Ishikawa (cell line): ENCODE results near the gene PDK4.

Experiments
- CEBPB ChIP-seq: IDR thresholded peaks from 2 replicates; pipeline ENCODE4 v1.6.1; 2012
- CREB1 ChIP-seq: IDR thresholded peaks from 2 replicates; pipeline ENCODE4 v1.6.1; 2012; ENCODE audit warnings: low read depth
- EGR1 ChIP-seq: IDR thresholded peaks from 2 replicates; pipeline ENCODE4 v1.6.1; 2012
- EP300 ChIP-seq: IDR thresholded peaks from 2 replicates; pipeline ENCODE4 v1.6.1; 2012; ENCODE audit warnings: borderline replicate concordance
- FOXM1 ChIP-seq: IDR thresholded peaks from 2 replicates; pipeline ENCODE4 v1.6.1; 2012; ENCODE audit warnings: low read depth, borderline replicate concordance
- NFIC ChIP-seq: IDR thresholded peaks from 2 replicates; pipeline ENCODE4 v1.6.1; 2012
- RAD21 ChIP-seq: IDR thresholded peaks from 2 replicates; pipeline ENCODE4 v1.6.1; 2012; ENCODE audit warnings: low read depth
- TAF1 ChIP-seq: IDR thresholded peaks from 2 replicates; pipeline ENCODE4 v1.6.1; 2012; ENCODE audit warnings: low read depth, mild to moderate bottlenecking
- TCF12 ChIP-seq: IDR thresholded peaks from 2 replicates; pipeline ENCODE4 v1.6.1; 2012; ENCODE audit warnings: low read depth
- TEAD4 ChIP-seq: IDR thresholded peaks from 2 replicates; pipeline ENCODE4 v1.6.1; 2012
- YY1 ChIP-seq: IDR thresholded peaks from 2 replicates; pipeline ENCODE4 v1.6.1; 2012; ENCODE audit warnings: low read depth
- ZBTB7A ChIP-seq: IDR thresholded peaks from 2 replicates; pipeline ENCODE4 v1.6.1; 2012; ENCODE audit warnings: low read depth
- TF ChIP-seq, protein P1 (sequence below): IDR thresholded peaks from 2 replicates; pipeline ENCODE4 v1.6.1; 2012; ENCODE audit warnings: low read depth, mild to moderate bottlenecking
- TF ChIP-seq, protein P2 (sequence below): IDR thresholded peaks from 2 replicates; pipeline ENCODE4 v1.6.1; 2012
- TF ChIP-seq, protein P3 (sequence below): IDR thresholded peaks from 2 replicates; pipeline ENCODE4 v1.6.1; 2012

The PDK4 gene

DNA sequence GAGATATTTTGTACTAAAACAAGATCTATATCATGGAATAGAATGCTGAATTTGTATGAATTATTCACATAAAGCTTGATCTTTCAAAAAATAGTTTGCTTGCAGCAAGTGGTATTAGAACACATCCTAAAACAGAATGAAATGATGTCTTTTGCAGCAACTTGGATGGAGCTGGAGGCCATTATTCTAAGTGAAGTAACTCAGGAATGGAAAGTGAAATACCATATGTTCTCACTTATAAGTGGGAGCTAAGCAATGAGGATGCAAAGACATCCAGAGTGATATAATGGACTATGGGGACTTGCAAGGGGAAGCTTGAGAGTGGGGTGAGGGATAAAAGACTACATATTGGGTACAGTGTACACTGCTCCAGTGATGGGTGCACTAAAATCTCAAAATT lies 56.9 kb downstream of the PDK4 start:
- no peak for TF ChIP-seq YY1
- TF ChIP-seq RAD21 = no peak
- TF ChIP-seq, protein P1, sequence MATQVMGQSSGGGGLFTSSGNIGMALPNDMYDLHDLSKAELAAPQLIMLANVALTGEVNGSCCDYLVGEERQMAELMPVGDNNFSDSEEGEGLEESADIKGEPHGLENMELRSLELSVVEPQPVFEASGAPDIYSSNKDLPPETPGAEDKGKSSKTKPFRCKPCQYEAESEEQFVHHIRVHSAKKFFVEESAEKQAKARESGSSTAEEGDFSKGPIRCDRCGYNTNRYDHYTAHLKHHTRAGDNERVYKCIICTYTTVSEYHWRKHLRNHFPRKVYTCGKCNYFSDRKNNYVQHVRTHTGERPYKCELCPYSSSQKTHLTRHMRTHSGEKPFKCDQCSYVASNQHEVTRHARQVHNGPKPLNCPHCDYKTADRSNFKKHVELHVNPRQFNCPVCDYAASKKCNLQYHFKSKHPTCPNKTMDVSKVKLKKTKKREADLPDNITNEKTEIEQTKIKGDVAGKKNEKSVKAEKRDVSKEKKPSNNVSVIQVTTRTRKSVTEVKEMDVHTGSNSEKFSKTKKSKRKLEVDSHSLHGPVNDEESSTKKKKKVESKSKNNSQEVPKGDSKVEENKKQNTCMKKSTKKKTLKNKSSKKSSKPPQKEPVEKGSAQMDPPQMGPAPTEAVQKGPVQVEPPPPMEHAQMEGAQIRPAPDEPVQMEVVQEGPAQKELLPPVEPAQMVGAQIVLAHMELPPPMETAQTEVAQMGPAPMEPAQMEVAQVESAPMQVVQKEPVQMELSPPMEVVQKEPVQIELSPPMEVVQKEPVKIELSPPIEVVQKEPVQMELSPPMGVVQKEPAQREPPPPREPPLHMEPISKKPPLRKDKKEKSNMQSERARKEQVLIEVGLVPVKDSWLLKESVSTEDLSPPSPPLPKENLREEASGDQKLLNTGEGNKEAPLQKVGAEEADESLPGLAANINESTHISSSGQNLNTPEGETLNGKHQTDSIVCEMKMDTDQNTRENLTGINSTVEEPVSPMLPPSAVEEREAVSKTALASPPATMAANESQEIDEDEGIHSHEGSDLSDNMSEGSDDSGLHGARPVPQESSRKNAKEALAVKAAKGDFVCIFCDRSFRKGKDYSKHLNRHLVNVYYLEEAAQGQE = no peak
- no peak for TF ChIP-seq ZBTB7A
- TF ChIP-seq, protein P2, sequence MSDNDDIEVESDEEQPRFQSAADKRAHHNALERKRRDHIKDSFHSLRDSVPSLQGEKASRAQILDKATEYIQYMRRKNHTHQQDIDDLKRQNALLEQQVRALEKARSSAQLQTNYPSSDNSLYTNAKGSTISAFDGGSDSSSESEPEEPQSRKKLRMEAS = no peak
- TF ChIP-seq TCF12 = no peak
- TF ChIP-seq NFIC = no peak
- TF ChIP-seq, protein P3, sequence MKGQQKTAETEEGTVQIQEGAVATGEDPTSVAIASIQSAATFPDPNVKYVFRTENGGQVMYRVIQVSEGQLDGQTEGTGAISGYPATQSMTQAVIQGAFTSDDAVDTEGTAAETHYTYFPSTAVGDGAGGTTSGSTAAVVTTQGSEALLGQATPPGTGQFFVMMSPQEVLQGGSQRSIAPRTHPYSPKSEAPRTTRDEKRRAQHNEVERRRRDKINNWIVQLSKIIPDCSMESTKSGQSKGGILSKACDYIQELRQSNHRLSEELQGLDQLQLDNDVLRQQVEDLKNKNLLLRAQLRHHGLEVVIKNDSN = no peak
- TF ChIP-seq CEBPB = no peak
- no peak for TF ChIP-seq TEAD4
- no peak for TF ChIP-seq FOXM1
- TF ChIP-seq EP300 = no peak
- no peak for TF ChIP-seq TAF1
- no peak for TF ChIP-seq EGR1
- TF ChIP-seq CREB1 = no peak

DNA sequence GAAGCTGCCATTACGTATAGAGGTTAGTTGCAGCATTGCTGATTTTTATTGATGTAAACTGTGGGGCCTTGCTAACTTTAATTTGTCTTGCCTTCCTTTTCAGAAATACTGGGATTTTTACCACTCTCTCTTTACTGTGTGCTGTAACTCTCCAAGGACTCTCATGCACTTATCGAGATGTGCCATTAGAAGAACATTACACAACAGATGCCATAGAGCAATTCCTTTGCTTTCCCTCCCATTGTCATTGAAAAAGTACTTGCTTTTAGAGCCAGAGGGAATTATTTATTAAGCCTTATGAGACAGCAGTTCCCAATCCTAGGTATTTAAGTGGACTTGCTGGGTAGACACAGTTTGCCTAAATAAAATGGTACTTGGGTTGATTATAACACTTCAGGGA lies 58.8 kb downstream of the PDK4 start:
- TF ChIP-seq TEAD4 (no peak), CEBPB (no peak)

DNA sequence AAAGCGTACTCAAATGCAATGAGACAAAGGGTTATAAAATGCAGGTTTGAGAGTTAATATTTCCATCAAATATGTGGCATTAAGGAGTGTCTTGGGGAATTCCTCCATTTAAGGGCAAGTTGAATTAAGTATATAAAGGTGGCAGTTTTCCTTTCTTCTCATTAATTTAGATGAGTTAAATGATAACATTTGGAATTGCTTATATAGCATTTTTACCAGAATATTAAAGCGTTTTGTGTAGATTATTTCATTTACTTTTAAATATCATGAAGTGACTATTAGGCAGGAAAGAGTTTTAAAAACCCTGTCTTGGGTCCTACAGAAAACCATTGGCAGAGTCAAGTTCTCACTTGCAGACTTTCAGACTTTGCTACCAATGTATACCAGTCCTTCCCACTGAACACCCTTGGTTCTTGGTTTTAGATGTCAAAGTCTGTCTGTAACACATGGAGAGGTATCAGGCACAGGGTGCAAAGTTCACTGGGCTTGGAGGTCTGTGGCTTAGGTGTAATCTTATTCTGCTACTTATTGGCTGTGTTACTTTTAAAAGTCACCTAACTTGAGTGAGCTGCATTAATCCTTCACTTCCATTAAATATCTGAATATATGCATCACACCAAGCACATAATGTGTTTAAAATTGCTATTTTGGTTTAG lies 59.5 kb downstream of the PDK4 start:
- no peak for TF ChIP-seq ZBTB7A
- no peak for TF ChIP-seq RAD21
- no peak for TF ChIP-seq FOXM1
- TF ChIP-seq TAF1 = no peak
- no peak for TF ChIP-seq CREB1
- TF ChIP-seq, protein P3 = no peak
- TF ChIP-seq YY1 = no peak
- no peak for TF ChIP-seq CEBPB
- TF ChIP-seq TCF12 = no peak
- TF ChIP-seq, protein P1 = no peak

DNA sequence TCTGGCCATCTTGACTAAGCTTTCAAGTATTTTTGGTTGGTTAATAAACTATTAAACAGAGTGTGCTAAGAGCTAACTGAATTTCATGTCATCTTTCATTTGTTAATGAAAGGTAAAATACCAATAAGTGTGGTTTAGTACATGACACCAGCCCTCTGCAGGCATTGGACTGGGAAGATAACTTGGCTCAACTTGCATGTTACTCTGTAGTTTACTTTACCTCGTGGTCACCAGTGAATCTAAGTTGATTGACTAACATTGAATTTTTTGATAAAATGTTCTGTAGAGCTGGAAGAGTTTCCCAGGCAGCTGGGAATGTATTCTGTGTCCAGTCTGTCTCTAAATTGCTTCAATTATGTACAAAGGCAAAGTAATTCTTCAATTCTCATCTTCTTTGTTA lies 60.7 kb downstream of the PDK4 start:
- TF ChIP-seq EP300 (no peak), YY1 (no peak), NFIC (no peak), CREB1 (no peak), RAD21 (no peak), TCF12 (no peak), TEAD4 (no peak), EGR1 (no peak), ZBTB7A (no peak), CEBPB (no peak), FOXM1 (no peak), TAF1 (no peak)
- TF ChIP-seq, protein P1 = no peak
- TF ChIP-seq, protein P3 = no peak
- TF ChIP-seq, protein P2 = no peak
